ENCODE data around the gene MRPL49.

- TF ChIP-seq CTCF (IDR thresholded peaks at IDR 0.05; ENCODE audit: low read depth, low read length), result no peak
- no peak for TF ChIP-seq EZH2phosphoT487 (IDR thresholded peaks at IDR 0.05; ENCODE audit: low read depth)
Observed at GRCh38 chr11:65115361-65116082, 6.6 kb upstream of the MRPL49 start.

Measured in OCI-LY3 (cell line).